Measurements from ENCODE around the gene CTNND2. TPM values are rescaled to one million over a fixed set of nuclear protein-coding genes. Genes with fewer than 3 reads are reported as not detected.

Gene CTNND2
- total and polyA plus RNA-seq, 9 of the 15 experiments (the other 6 are each of a cell fraction or from before 2014, with no cell fraction given) = 0.03 to 0.35 TPM; not detected in 7

GRCh38 chr5:11422342-11422741, 481.9 kb downstream of the CTNND2 start (continued):
- TF ChIP-seq FOXP1 (CRISPR knock-in tag; IDR thresholded peaks at IDR 0.05) (no peak), RFX7 (CRISPR knock-in tag; IDR thresholded peaks at IDR 0.05) (no peak)

DNA sequence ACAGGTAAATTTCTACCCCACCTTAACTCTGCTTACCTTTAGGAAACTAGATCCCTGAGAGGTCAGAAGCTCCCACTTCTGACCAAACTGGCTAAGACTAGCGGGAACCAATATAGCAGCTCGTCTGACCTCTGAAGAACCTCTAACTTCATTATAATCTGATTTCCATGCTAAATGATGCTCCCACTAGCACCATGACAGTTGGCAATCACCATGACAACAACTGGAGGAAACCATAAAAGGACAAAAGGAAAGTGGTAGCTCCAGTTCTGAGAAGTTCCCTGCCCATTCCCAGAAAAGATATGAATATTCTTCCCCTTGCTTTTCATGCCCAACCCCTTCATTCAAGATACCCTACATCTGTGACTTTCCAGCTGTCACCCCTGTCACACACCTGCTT, 483.3 kb downstream of the CTNND2 start:
- WGBS (ENCODE audit: insufficient coverage, low coverage, missing lambda C conversion rate) = 0% methylated on average over 2 of the region's 2 CpGs
- DNase-seq (ENCODE audit: extremely low read depth in 1 of 4, low spot score in 3 of 4) = no peak
- no peak overlapping the region for H3K27ac ChIP-seq (ENCODE audit: extremely low read depth, low read depth, low read length)

DNA sequence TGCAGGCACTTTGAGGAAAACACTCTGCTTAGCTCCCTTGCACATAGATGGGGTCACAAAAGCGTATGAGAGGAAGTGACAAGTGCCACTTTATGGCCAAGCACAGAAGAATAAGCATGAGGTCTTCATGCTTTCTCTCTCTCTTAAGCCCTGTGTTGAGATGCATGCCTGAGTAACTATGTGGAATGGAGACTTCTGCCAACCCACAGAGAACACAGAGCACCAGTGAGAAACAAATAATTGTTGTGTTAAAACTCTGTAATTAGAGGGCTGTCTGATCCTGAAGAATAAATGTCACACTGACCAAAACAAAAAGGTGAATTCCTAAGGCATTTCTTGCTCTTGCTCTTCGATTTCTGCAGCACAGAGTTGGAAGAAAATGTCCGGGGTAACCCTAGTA, 488.5 kb downstream of the CTNND2 start:
- no peak for ATAC-seq
- H4K20me1 ChIP-seq (replicated peaks; ENCODE audit: control insufficient read depth, insufficient read depth, low read length) = no peaks in the 10 kb centered on the region
- H3K36me3 ChIP-seq (ENCODE audit: control insufficient read depth, insufficient read depth, low read length) = no peaks in the 10 kb centered on the region
- H3K79me2 ChIP-seq (ENCODE audit: control insufficient read depth, insufficient read depth, low read length) = no peaks in the 10 kb centered on the region
- in situ Hi-C loops (cut with MboI) (no loop called here), intact Hi-C loops (cut with micrococcal nuclease) (no loop called here)
- no peak for TF ChIP-seq SP2 (IDR thresholded peaks at IDR 0.05; ENCODE audit: extremely low read depth, low read depth, low read length, poor library complexity, severe bottlenecking)
- no peak for TF ChIP-seq ZNF134 (CRISPR knock-in tag; conservative IDR thresholded peaks at IDR 0.05)
- TF ChIP-seq ZNF655 (CRISPR knock-in tag; IDR thresholded peaks at IDR 0.05) = no peak
- no peak for TF ChIP-seq PRPF4 (IDR thresholded peaks at IDR 0.05; ENCODE audit: insufficient read depth, low read depth, low read length, poor library complexity, severe bottlenecking)
- no peak for TF ChIP-seq PHB (CRISPR knock-in tag; IDR thresholded peaks at IDR 0.05)
- TF ChIP-seq HDAC1 (IDR thresholded peaks at IDR 0.05) = no peak
- no TSS peak for BruUV-seq (replicated peaks)
- POLR2A ChIA-PET = no interaction called here
- WGBS (ENCODE audit: insufficient coverage, low coverage, missing lambda C conversion rate) = 0% methylated on average over 3 of the region's 3 CpGs
- H3K27me3 ChIP-seq (ENCODE audit: control insufficient read depth in 2 of 2, insufficient read depth in 2 of 2, low read length in 2 of 2) = no peaks in the 10 kb centered on the region
- H3K9ac ChIP-seq (ENCODE audit: insufficient read depth in 1 of 2, low read depth in 2 of 2, low read length in 2 of 2) = no peak overlapping the region
- no peak overlapping the region for H3K27ac ChIP-seq (ENCODE audit: extremely low read depth, low read depth, low read length)
- no peak for DNase-seq (ENCODE audit: extremely low read depth in 1 of 4, low spot score in 3 of 4)
- H3K4me3 ChIP-seq = no peak overlapping the region
- no peak for FAIRE-seq
- CTCF ChIA-PET (ENCODE audit: low intra/inter-chr PET ratio) = no interaction called here
- H3K4me1 ChIP-seq (replicated peaks in 1 of 2; ENCODE audit: control insufficient read depth in 2 of 2, insufficient read depth in 2 of 2, low read length in 2 of 2) = no peaks in the 10 kb centered on the region
- 0 out of 2 replicates have a peak, but pooled peaks cover 2% of the 10 kb centered on the region for H3K9me3 ChIP-seq (replicated peaks; ENCODE audit: control insufficient read depth, insufficient read depth, low read depth, low read length)
- H3K9me1 ChIP-seq (ENCODE audit: control insufficient read depth, insufficient read depth, low read length) = no peaks in the 10 kb centered on the region
- H2AFZ ChIP-seq (ENCODE audit: low read depth, low read length) = no peak overlapping the region
- no peak overlapping the region for H3K4me2 ChIP-seq (ENCODE audit: insufficient read depth, low read length)

More for the DNA sequence above, 483.3 kb downstream of the CTNND2 start:
- no peak for ATAC-seq
- Histone ChIP-seq H3K79me2 (ENCODE audit: control insufficient read depth, insufficient read depth, low read length) (no peaks in the 10 kb centered on the region), H2AFZ (ENCODE audit: low read depth, low read length) (no peak overlapping the region), H4K20me1 (replicated peaks; ENCODE audit: control insufficient read depth, insufficient read depth, low read length) (no peaks in the 10 kb centered on the region), H3K4me2 (ENCODE audit: insufficient read depth, low read length) (no peak overlapping the region), H3K27me3 (ENCODE audit: control insufficient read depth in 2 of 2, insufficient read depth in 2 of 2, low read length in 2 of 2) (no peaks in the 10 kb centered on the region), H3K36me3 (ENCODE audit: control insufficient read depth, insufficient read depth, low read length) (no peaks in the 10 kb centered on the region), H3K9ac (ENCODE audit: insufficient read depth in 1 of 2, low read depth in 2 of 2, low read length in 2 of 2) (no peak overlapping the region), H3K9me1 (ENCODE audit: control insufficient read depth, insufficient read depth, low read length) (no peaks in the 10 kb centered on the region), H3K9me3 (replicated peaks; ENCODE audit: control insufficient read depth, insufficient read depth, low read depth, low read length) (0 out of 2 replicates have a peak, but pooled peaks cover 2% of the 10 kb centered on the region), H3K4me3 (no peak overlapping the region), H3K4me1 (replicated peaks in 1 of 2; ENCODE audit: control insufficient read depth in 2 of 2, insufficient read depth in 2 of 2, low read length in 2 of 2) (no peaks in the 10 kb centered on the region)
- BruUV-seq (replicated peaks) = no TSS peak
- CTCF ChIA-PET (ENCODE audit: low intra/inter-chr PET ratio) = no interaction called here
- intact Hi-C loops (cut with micrococcal nuclease) (no loop called here), in situ Hi-C loops (cut with MboI) (no loop called here)
- no peak for FAIRE-seq
- TF ChIP-seq TCF7L2 (IDR thresholded peaks at IDR 0.05; ENCODE audit: low read depth, low read length) = no peak
- TF ChIP-seq RFX1 (IDR thresholded peaks at IDR 0.05) = peak; percentile 58
- POLR2A ChIA-PET = no interaction called here

Data from K562 (cell line).